IMR-90 (cell line): Measurements from ENCODE around the gene RANBP10. TPM values are rescaled to one million over a fixed set of nuclear protein-coding genes. Genes with fewer than 3 reads are reported as not detected.

Source experiments
- ATAC-seq: fragments of 200-7000 bp; cut with Tn5 transposase; 2 replicates; pipeline ENCODE4 v1.9.1; 2020; ENCODE audit warnings: low read depth, mild to moderate bottlenecking, moderate library complexity
- BruUV-seq: library from RNA; stranded (reverse); fragments of 400-500 nt; replicated peaks from 2 replicates; lab custom pipeline; 2021; lab: Mats Ljungman, UMichigan
- CTCF ChIA-PET: fragments of 300-600 bp; formaldehyde crosslinking; extraction: SDS; loops from one replicate; lab custom pipeline; 2021; ENCODE audit warnings: antibody characterized with exemption; lab: Yijun Ruan, JAX
- POLR2A ChIA-PET: fragments of 300-600 bp; sonication (Branson Sonifier 250); formaldehyde crosslinking; loops from one replicate; lab custom pipeline; 2022; ENCODE audit warnings: antibody characterized with exemption; ENCODE audit not compliant: unreplicated experiment; lab: Charles Lee
- DNase-seq: peaks from one replicate; pipeline ENCODE4 v3.0.0; 2013
- H2AFZ ChIP-seq: replicated peaks from 2 replicates; pipeline ENCODE3; 2013; ENCODE audit warnings: low read length, mild to moderate bottlenecking; ENCODE audit not compliant: poor library complexity
- H2AK5ac ChIP-seq: 2 replicates; pipeline ENCODE4 v1.6.1; 2013; ENCODE audit warnings: low read depth, low read length, inconsistent platforms
- H2AK9ac ChIP-seq: replicated peaks from 2 replicates; pipeline ENCODE3; 2013; ENCODE audit warnings: mild to moderate bottlenecking, low read depth, low read length, moderate library complexity; ENCODE audit not compliant: poor library complexity
- H2BK120ac ChIP-seq: 2 replicates; pipeline ENCODE4 v1.6.1; 2013; ENCODE audit warnings: low read depth, low read length, inconsistent platforms
- H2BK15ac ChIP-seq: 3 replicates; pipeline ENCODE4 v1.6.1; 2013; ENCODE audit warnings: low read depth, low read length, inconsistent platforms
- H2BK20ac ChIP-seq: 2 replicates; pipeline ENCODE4 v1.6.1; 2013; ENCODE audit warnings: low read depth, mild to moderate bottlenecking, inconsistent platforms, low read length, moderate library complexity
- H2BK5ac ChIP-seq: 2 replicates; pipeline ENCODE4 v1.6.1; 2013; ENCODE audit warnings: mild to moderate bottlenecking, low read depth, low read length, inconsistent platforms; ENCODE audit not compliant: poor library complexity, severe bottlenecking
- H3K14ac ChIP-seq: replicated peaks from 2 replicates; pipeline ENCODE4 v1.6.1; 2013; ENCODE audit warnings: low read depth, low read length, inconsistent platforms
- H3K18ac ChIP-seq: 2 replicates; pipeline ENCODE4 v1.6.1; 2013; ENCODE audit warnings: low read depth, low read length, control low read depth
- H3K23ac ChIP-seq: 2 replicates; pipeline ENCODE4 v1.6.1; 2013; ENCODE audit warnings: low read depth, low read length, inconsistent platforms
- H3K27ac ChIP-seq: 2 replicates; pipeline ENCODE4 v1.5.1; 2013; ENCODE audit warnings: mild to moderate bottlenecking, control low read depth, low read length; ENCODE audit not compliant: insufficient read depth
- H3K27me3 ChIP-seq: 2 replicates; pipeline ENCODE4 v1.6.1; 2013; ENCODE audit warnings: low read length; ENCODE audit not compliant: control insufficient read depth, insufficient read depth
- H3K36me3 ChIP-seq: 2 replicates; pipeline ENCODE4 v1.6.1; 2013; ENCODE audit warnings: low read length, mixed read lengths; ENCODE audit not compliant: control insufficient read depth, insufficient read depth
- H3K4ac ChIP-seq: 2 replicates; pipeline ENCODE4 v1.6.1; 2013; ENCODE audit warnings: low read depth, low read length, inconsistent platforms
- H3K4me1 ChIP-seq: 2 replicates; pipeline ENCODE4 v1.6.1; 2013; ENCODE audit warnings: low read length, mixed read lengths; ENCODE audit not compliant: control insufficient read depth, insufficient read depth
- H3K4me2 ChIP-seq: 2 replicates; pipeline ENCODE4 v1.6.1; 2013; ENCODE audit warnings: low read depth, mild to moderate bottlenecking, control low read depth, low read length, moderate library complexity
- H3K4me3 ChIP-seq: 2 replicates; pipeline ENCODE4 v1.5.1; 2013; ENCODE audit warnings: low read depth, mild to moderate bottlenecking, control low read depth, low read length, moderate library complexity; ENCODE audit not compliant: insufficient read depth
- H3K56ac ChIP-seq: 2 replicates; pipeline ENCODE4 v1.6.1; 2013; ENCODE audit warnings: low read length, inconsistent platforms; ENCODE audit not compliant: insufficient read depth; ENCODE audit errors: extremely low read depth
- H3K79me1 ChIP-seq, 2 experiments: 2 replicates each; pipeline ENCODE4 v1.6.1; 2013; ENCODE audit warnings: low read length in 2 of 2, inconsistent platforms in 1 of 2, low read depth in 1 of 2
- H3K9ac ChIP-seq: 2 replicates; pipeline ENCODE4 v1.6.1; 2013; ENCODE audit warnings: low read depth, low read length, control low read depth
- H3K9me1 ChIP-seq: 2 replicates; pipeline ENCODE4 v1.6.1; 2013; ENCODE audit warnings: low read length, inconsistent platforms; ENCODE audit not compliant: insufficient read depth
- H3K9me3 ChIP-seq: 2 replicates; pipeline ENCODE4 v1.6.1; 2013; ENCODE audit warnings: low read length; ENCODE audit not compliant: control insufficient read depth, insufficient read depth
- H4K20me1 ChIP-seq: 2 replicates; pipeline ENCODE4 v1.6.1; 2013; ENCODE audit warnings: low read length, inconsistent platforms; ENCODE audit not compliant: insufficient read depth
- H4K5ac ChIP-seq: 2 replicates; pipeline ENCODE4 v1.6.1; 2013; ENCODE audit warnings: mild to moderate bottlenecking, low read depth, low read length, control low read depth
- H4K8ac ChIP-seq, 2 experiments: 2 replicates each; pipeline ENCODE4 v1.6.1; 2013; ENCODE audit warnings: low read depth in 2 of 2, low read length in 2 of 2, control low read depth in 1 of 2, inconsistent platforms in 1 of 2
- H4K91ac ChIP-seq: 2 replicates; pipeline ENCODE4 v1.6.1; 2013; ENCODE audit warnings: low read depth, low read length, inconsistent platforms; ENCODE audit not compliant: insufficient read depth
- CEBPB ChIP-seq: IDR thresholded peaks from 2 replicates; pipeline ENCODE4 v1.6.1; 2012; ENCODE audit warnings: low read depth, low read length, improper control_type of control experiment
- CHD1 ChIP-seq: IDR thresholded peaks from 2 replicates; pipeline ENCODE4 v1.6.1; 2012; ENCODE audit warnings: low read depth, low read length, improper control_type of control experiment
- CTCF ChIP-seq: conservative IDR thresholded peaks from 2 replicates; pipeline ENCODE4 v1.5.1; 2012; ENCODE audit warnings: mild to moderate bottlenecking, low read depth, low read length, improper control_type of control experiment
- MAZ ChIP-seq: IDR thresholded peaks from 2 replicates; pipeline ENCODE4 v1.6.1; 2012; ENCODE audit warnings: low read depth, mild to moderate bottlenecking, low read length, improper control_type of control experiment, moderate library complexity, borderline replicate concordance
- RCOR1 ChIP-seq: IDR thresholded peaks from 2 replicates; pipeline ENCODE4 v1.6.1; 2012; ENCODE audit warnings: mild to moderate bottlenecking, low read length, improper control_type of control experiment; ENCODE audit not compliant: insufficient replicate concordance
- RFX5 ChIP-seq: IDR thresholded peaks from 2 replicates; pipeline ENCODE4 v1.8.0; 2012; ENCODE audit warnings: low read depth, mild to moderate bottlenecking, low read length, moderate library complexity
- WGBS, 2 experiments: methylation state at CpG; one replicate each; pipeline versions ENCODE4 v1.1.5 to v1.1.7; 2013; ENCODE audit warnings: missing lambda C conversion rate in 2 of 2; ENCODE audit not compliant: insufficient read length in 1 of 2; ENCODE audit errors: extremely low coverage in 2 of 2; 5-methylcytosine and 5-hydroxymethylcytosine counted together
- dilution Hi-C: fragments of 300-500 bp; cut with HindIII; formaldehyde crosslinking; loops from one replicate; pipeline ENCODE4 v1.14.3; 2018; ENCODE audit warnings: low sequenced_read_pairs; ENCODE audit not compliant: unreplicated experiment
- in situ Hi-C: fragments of 300-500 bp; cut with MboI; formaldehyde crosslinking; loops from 3 replicates; pipeline ENCODE4 v1.14.3; 2019; ENCODE audit warnings: low sequenced_read_pairs, inconsistent platforms, mixed read lengths
- intact Hi-C: fragments of 100-400 bp; cut with micrococcal nuclease; formaldehyde crosslinking; loops from 2 replicates; pipeline ENCODE4 v1.10.0; 2022
- polyA plus RNA-seq, 3 experiments: library from polyadenylated mRNA; depleted of rRNA; stranded (reverse); fragments of >200 nt; gene quantifications; 2 replicates each; pipeline ENCODE4 v1.2.3, GENCODE V29; 2012; ENCODE audit warnings: low replicate concordance in 1 of 3
- total RNA-seq: library from RNA; depleted of rRNA; stranded (reverse); fragments of >200 nt; gene quantifications from 2 replicates; pipeline ENCODE4 v1.2.3, GENCODE V29; 2012

Gene RANBP10
- total and polyA plus RNA-seq, 2 of the 4 experiments (the other 2 are of a cell fraction): 2.7 to 12.1 TPM

GRCh38 chr16:67685388-67686112, 120.8 kb downstream of the RANBP10 start:
- Histone ChIP-seq H3K4me2 (no peak overlapping the region), H2BK5ac (no peak overlapping the region), H3K4me1 (peaks cover 2% of the 10 kb centered on the region; the same call in 1 of the 2 replicates), H2BK20ac (no peak overlapping the region), H2AFZ (no peak overlapping the region), H4K8ac (no peak overlapping the region), H2BK15ac (no peak overlapping the region), H3K4ac (no peak overlapping the region), H3K36me3 (peaks cover 17% of the 10 kb centered on the region), H3K23ac (no peak overlapping the region), H3K18ac (no peak overlapping the region), H4K5ac (no peak overlapping the region), H2BK120ac (no peak overlapping the region), H2AK5ac (no peak overlapping the region), H3K4me3 (no peak overlapping the region), H3K9ac (no peak overlapping the region), H3K9me3 (no peaks in the 10 kb centered on the region), H3K27ac (no peak overlapping the region), H3K9me1 (peaks cover 10% of the 10 kb centered on the region), H4K91ac (no peak overlapping the region), H3K56ac (no peak overlapping the region), H4K20me1 (no peaks in the 10 kb centered on the region), H3K27me3 (no peaks in the 10 kb centered on the region), H3K14ac (no peak overlapping the region), H3K79me1 (peaks cover 8 to 36% of the 10 kb centered on the region in 2 experiments; a peak in 3 of 4 replicates), H2AK9ac (no peak overlapping the region)
- CTCF ChIA-PET: no interaction called here
- POLR2A ChIA-PET: no interaction called here
- DNase-seq (no peak), ATAC-seq (no peak)
- dilution Hi-C loops (no loop called here), in situ Hi-C loops (no loop called here), intact Hi-C loops (no loop called here)
- 80% methylated on average over 4 of the region's 17 CpGs; no CpG with 5 or more reads in 1 of the 2 experiments for WGBS, 2 experiments
- TF ChIP-seq CHD1 (no peak), CEBPB (no peak), MAZ (no peak), CTCF (no peak), RCOR1 (no peak), RFX5 (no peak)
- BruUV-seq: no TSS peak
